Measurements from ENCODE around the gene F13B. TPM values are rescaled to one million over a fixed set of nuclear protein-coding genes. Genes with fewer than 3 reads are reported as not detected.
"Not testable (repeated sequence)": the region's sequence is repeated elsewhere in the genome, so short reads cannot be mapped to it uniquely, and the experiment has no call there.

Gene F13B
- total RNA-seq, 1 donor from 2014 or later, result not detected

- Histone ChIP-seq H3K4me3 (ENCODE audit: low read depth, low read length) (no peak overlapping the region), H3K36me3 (ENCODE audit: control insufficient read depth, insufficient read depth, low read length) (no peaks in the 10 kb centered on the region), H3K27me3 (ENCODE audit: control insufficient read depth, insufficient read depth, low read length) (no peaks in the 10 kb centered on the region)
- DNase-seq (ENCODE audit: low read depth), result no peak
- TF ChIP-seq CTCF (IDR thresholded peaks at IDR 0.05; ENCODE audit: insufficient read depth, low read length, severe bottlenecking), result no peak
- no peak for FAIRE-seq
Observed at GRCh38 chr1:197041486-197042353, 25.3 kb downstream of the F13B start.

- Histone ChIP-seq H3K4me3 (ENCODE audit: low read depth, low read length) (no peak overlapping the region), H3K27me3 (ENCODE audit: control insufficient read depth, insufficient read depth, low read length) (no peaks in the 10 kb centered on the region), H3K36me3 (ENCODE audit: control insufficient read depth, insufficient read depth, low read length) (no peaks in the 10 kb centered on the region)
- DNase-seq (ENCODE audit: low read depth) (no peak), FAIRE-seq (no peak)
- TF ChIP-seq CTCF (IDR thresholded peaks at IDR 0.05; ENCODE audit: insufficient read depth, low read length, severe bottlenecking), result no peak
Observed at GRCh38 chr1:197036861-197037260, 30.2 kb downstream of the F13B start.

GRCh38 chr1:197034631-197035339, 32.3 kb downstream of the F13B start:
- not testable (repeated sequence) for H3K4me3 ChIP-seq (ENCODE audit: low read depth, low read length); FAIRE-seq; H3K27me3 ChIP-seq (ENCODE audit: control insufficient read depth, insufficient read depth, low read length); H3K36me3 ChIP-seq (ENCODE audit: control insufficient read depth, insufficient read depth, low read length)
- peak; percentile 82 for DNase-seq (ENCODE audit: low read depth)

GRCh38 chr1:197029749-197030148, 37.3 kb downstream of the F13B start:
- H3K36me3 ChIP-seq (ENCODE audit: control insufficient read depth, insufficient read depth, low read length), result no peaks in the 10 kb centered on the region
- no peak overlapping the region for H3K4me3 ChIP-seq (ENCODE audit: low read depth, low read length)
- peak; percentile 22 for DNase-seq (ENCODE audit: low read depth)
- no peaks in the 10 kb centered on the region for H3K27me3 ChIP-seq (ENCODE audit: control insufficient read depth, insufficient read depth, low read length)
- TF ChIP-seq CTCF (IDR thresholded peaks at IDR 0.05; ENCODE audit: insufficient read depth, low read length, severe bottlenecking), result no peak
- no peak for FAIRE-seq

GRCh38 chr1:197027359-197027758, 39.7 kb downstream of the F13B start:
- DNase-seq (ENCODE audit: low read depth) (peak; percentile 50), FAIRE-seq (no peak)
- no peak overlapping the region for H3K4me3 ChIP-seq (ENCODE audit: low read depth, low read length)
- no peaks in the 10 kb centered on the region for H3K27me3 ChIP-seq (ENCODE audit: control insufficient read depth, insufficient read depth, low read length)
- no peak for TF ChIP-seq CTCF (IDR thresholded peaks at IDR 0.05; ENCODE audit: insufficient read depth, low read length, severe bottlenecking)
- H3K36me3 ChIP-seq (ENCODE audit: control insufficient read depth, insufficient read depth, low read length), result no peaks in the 10 kb centered on the region

GRCh38 chr1:197024460-197024859, 42.6 kb downstream of the F13B start:
- Histone ChIP-seq H3K36me3 (ENCODE audit: control insufficient read depth, insufficient read depth, low read length) (no peaks in the 10 kb centered on the region), H3K4me3 (ENCODE audit: low read depth, low read length) (no peak overlapping the region), H3K27me3 (ENCODE audit: control insufficient read depth, insufficient read depth, low read length) (no peaks in the 10 kb centered on the region)
- FAIRE-seq (no peak), DNase-seq (ENCODE audit: low read depth) (no peak)
- no peak for TF ChIP-seq CTCF (IDR thresholded peaks at IDR 0.05; ENCODE audit: insufficient read depth, low read length, severe bottlenecking)
